HG03139 (cell line): Measurements from ENCODE around the gene TPBGL.

Experiments used
- ATAC-seq: cut with Tn5 transposase; IDR thresholded peaks from one replicate; pipeline ENCODE4 v1.9.1; 2021; ENCODE audit not compliant: unreplicated experiment

TPBGL gene

GRCh38 chr11:75289511-75289760 is 48.9 kb downstream of the TPBGL start:
- no peak for ATAC-seq

DNA sequence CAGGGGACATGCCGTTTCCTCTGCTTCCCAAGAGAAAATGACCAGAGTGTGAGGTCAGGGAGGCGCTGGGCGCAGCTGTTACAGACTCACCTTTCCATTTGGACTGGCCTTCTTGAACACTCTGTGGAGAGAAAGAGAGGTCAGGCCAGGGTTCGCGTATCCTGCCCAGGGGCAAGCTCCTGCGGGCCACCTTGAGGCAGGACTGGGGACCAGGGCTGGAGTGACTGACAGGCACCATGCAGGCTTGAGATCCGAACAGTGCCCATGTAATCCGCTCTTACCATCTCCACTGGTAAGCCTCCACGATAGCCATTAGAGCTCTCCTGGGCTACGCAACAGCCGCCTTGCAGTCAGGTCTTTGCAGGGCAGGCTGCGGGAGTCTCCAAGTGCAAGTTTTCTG is 49.3 kb downstream of the TPBGL start:
- no peak for ATAC-seq

- no peak for ATAC-seq
These were observed 51.2 kb downstream of the TPBGL start for GRCh38 chr11:75291741-75292140.

DNA sequence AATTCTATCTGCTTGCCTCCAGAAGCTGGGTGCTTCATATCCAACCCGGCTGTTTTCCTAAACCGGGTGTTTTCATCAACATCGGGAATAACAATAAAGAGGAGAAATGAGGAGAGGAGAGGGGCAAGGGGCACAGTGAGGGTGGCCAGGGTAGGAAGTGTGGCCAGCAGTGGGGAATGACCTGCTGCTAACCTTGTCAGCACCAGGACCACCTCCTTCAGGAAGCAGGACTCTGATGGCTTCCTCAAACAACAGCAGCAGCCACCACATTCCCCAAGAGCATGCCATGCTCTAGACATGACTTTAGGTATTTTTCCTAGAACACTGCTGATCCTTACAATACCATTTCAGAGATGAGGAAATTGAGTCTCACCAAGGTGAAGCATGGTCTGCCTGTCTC is 52.4 kb downstream of the TPBGL start:
- ATAC-seq = no peak
